Effector memory CD8-positive, alpha-beta T cell (primary cell): ENCODE measurements around the gene JUN.

Experiments
- ATAC-seq: fragments of 150-1000 bp; cut with Tn5 transposase; replicated peaks from 2 replicates; pipeline ENCODE4 v1.10.0; 2021; ENCODE audit warnings: mild to moderate bottlenecking, moderate library complexity
- DNase-seq, 3 experiments: peaks; one replicate each; pipeline ENCODE4 v3.0.0; 2021
- H3K27ac Mint-ChIP-seq, 2 donors: one replicate each; pipeline ENCODE4 v1.8.0; 2022; ENCODE audit warnings: mild to moderate bottlenecking in 2 of 2, mixed read lengths in 2 of 2, moderate library complexity in 2 of 2
- H3K27me3 Mint-ChIP-seq, 2 donors: one replicate each; pipeline ENCODE4 v1.8.0; 2022; ENCODE audit warnings: mixed read lengths in 2 of 2
- H3K36me3 Mint-ChIP-seq: one replicate; pipeline ENCODE4 v1.8.0; 2022; ENCODE audit warnings: mild to moderate bottlenecking, moderate library complexity, mixed read lengths; ENCODE audit not compliant: insufficient read depth
- H3K4me1 Mint-ChIP-seq, 2 donors: one replicate each; pipeline ENCODE4 v1.8.0; 2022; ENCODE audit warnings: low read depth in 2 of 2, mixed read lengths in 2 of 2
- H3K4me3 Mint-ChIP-seq, 2 donors: one replicate each; pipeline ENCODE4 v1.8.0; 2022; ENCODE audit warnings: mild to moderate bottlenecking in 2 of 2, mixed read lengths in 2 of 2, moderate library complexity in 2 of 2
- H3K9me3 Mint-ChIP-seq, 2 donors: one replicate each; pipeline ENCODE4 v1.8.0; 2022; ENCODE audit warnings: mixed read lengths in 2 of 2

JUN gene

DNA sequence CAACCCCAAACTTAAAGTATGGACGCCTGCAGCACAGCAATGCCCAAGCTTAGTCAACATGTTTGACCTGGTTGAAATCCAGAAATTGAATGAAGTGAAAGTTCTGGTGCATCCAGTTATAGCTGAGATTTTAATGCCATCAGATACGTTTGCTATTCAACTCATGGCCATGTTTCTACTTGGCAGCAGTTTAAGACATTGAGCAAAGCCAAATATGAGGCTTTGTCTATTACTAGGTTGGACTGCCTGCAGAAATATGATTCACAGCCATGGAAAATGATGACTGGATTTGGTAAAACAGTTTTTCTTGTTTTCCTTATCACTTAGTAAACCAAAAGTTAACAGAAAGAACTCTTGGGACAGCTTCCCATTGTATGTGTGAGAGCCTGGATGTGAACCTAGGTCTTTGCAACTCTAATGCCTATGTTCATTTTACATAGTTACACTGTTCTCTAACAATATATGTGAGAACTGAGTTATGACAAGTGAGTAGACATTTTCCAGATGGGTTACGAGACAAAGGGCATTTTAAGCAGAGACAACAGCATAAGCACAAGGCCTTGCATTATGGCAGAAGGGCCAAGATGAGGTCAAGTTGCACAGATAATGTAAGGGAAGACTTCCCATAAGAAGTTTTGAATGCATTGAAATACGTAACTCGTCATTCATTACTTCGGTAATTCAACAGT is 51.6 kb downstream of the JUN start:
- DNase-seq, result no peak
- Mint-ChIP-seq H3K27me3 (no peaks in the 10 kb centered on the region), H3K4me1 (peaks cover 5 to 11% of the 10 kb centered on the region in 2 donors), H3K27ac (no peak overlapping the region), H3K36me3 (no peaks in the 10 kb centered on the region), H3K9me3 (no peaks in the 10 kb centered on the region), H3K4me3 (no peak overlapping the region)
- no peak for ATAC-seq
